GM06990 (cell line): ENCODE results near the gene USP24.
"Not testable (repeated sequence)": the region's sequence is repeated elsewhere in the genome, so short reads cannot be mapped to it uniquely, and the experiment has no call there.

Experiments
- DNase-seq: peaks from one replicate; pipeline ENCODE4 v3.0.0-alpha.2; 2011; ENCODE audit not compliant: insufficient read length; ENCODE audit errors: extremely low read depth
- H3K27me3 ChIP-seq: replicated peaks from 2 replicates; pipeline ENCODE4 v1.6.0; 2011; ENCODE audit warnings: low read length; ENCODE audit not compliant: control insufficient read depth, insufficient read depth
- H3K36me3 ChIP-seq: 2 replicates; pipeline ENCODE4 v1.5.1; 2011; ENCODE audit warnings: low read length; ENCODE audit not compliant: control insufficient read depth, insufficient read depth
- H3K4me3 ChIP-seq: replicated peaks from 2 replicates; pipeline ENCODE4 v1.5.1; 2011; ENCODE audit warnings: low read depth, mild to moderate bottlenecking, control low read depth, low read length
- TF ChIP-seq, protein P1 (sequence below): IDR thresholded peaks from 2 replicates; pipeline ENCODE4 v1.5.1; 2011; ENCODE audit warnings: low read length, control low read depth, mild to moderate bottlenecking, inconsistent platforms; ENCODE audit not compliant: insufficient read depth, poor library complexity, severe bottlenecking

The USP24 gene

GRCh38 chr1:55127827-55128343, 87.3 kb downstream of the USP24 start:
- peak; percentile 19 for DNase-seq
- H3K27me3 ChIP-seq = no peaks in the 10 kb centered on the region
- no peak overlapping the region for H3K4me3 ChIP-seq
- peaks cover 10% of the 10 kb centered on the region for H3K36me3 ChIP-seq
- TF ChIP-seq, protein P1, sequence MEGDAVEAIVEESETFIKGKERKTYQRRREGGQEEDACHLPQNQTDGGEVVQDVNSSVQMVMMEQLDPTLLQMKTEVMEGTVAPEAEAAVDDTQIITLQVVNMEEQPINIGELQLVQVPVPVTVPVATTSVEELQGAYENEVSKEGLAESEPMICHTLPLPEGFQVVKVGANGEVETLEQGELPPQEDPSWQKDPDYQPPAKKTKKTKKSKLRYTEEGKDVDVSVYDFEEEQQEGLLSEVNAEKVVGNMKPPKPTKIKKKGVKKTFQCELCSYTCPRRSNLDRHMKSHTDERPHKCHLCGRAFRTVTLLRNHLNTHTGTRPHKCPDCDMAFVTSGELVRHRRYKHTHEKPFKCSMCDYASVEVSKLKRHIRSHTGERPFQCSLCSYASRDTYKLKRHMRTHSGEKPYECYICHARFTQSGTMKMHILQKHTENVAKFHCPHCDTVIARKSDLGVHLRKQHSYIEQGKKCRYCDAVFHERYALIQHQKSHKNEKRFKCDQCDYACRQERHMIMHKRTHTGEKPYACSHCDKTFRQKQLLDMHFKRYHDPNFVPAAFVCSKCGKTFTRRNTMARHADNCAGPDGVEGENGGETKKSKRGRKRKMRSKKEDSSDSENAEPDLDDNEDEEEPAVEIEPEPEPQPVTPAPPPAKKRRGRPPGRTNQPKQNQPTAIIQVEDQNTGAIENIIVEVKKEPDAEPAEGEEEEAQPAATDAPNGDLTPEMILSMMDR = no peak

GRCh38 chr1:55124470-55124869, 90.7 kb downstream of the USP24 start:
- no peak for DNase-seq
- Histone ChIP-seq H3K27me3 (no peaks in the 10 kb centered on the region), H3K36me3 (peaks cover 12% of the 10 kb centered on the region), H3K4me3 (no peak overlapping the region)
- TF ChIP-seq, protein P1 = no peak

DNA sequence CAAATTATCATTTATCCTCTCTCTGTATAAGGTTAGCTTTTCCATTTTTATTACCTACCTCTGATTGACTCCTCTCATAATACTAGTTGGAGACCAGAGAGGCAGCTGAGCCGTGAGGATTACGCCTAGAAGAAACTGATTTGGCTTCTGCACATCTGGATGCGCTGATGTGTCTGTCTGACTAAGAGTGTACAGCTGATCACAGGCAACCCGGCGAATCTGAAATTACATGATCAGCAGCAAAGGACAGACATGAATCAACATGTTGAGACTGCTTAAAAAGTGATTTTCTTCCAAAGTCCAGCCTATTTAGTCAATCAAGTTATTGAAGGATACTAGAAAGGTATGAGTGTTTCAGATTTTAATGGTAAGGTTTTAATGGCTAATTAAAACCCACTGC, 94.6 kb downstream of the USP24 start:
- Histone ChIP-seq H3K36me3 (peaks cover 8% of the 10 kb centered on the region), H3K4me3 (no peak overlapping the region), H3K27me3 (no peaks in the 10 kb centered on the region)
- TF ChIP-seq, protein P1 = no peak
- no peak for DNase-seq

- TF ChIP-seq, protein P1 = no peak
- no peak for DNase-seq
- no peaks in the 10 kb centered on the region for H3K27me3 ChIP-seq
- no peak overlapping the region for H3K4me3 ChIP-seq
- H3K36me3 ChIP-seq = peaks cover 6% of the 10 kb centered on the region
Observed at GRCh38 chr1:55118651-55119329, 96.4 kb downstream of the USP24 start.

DNA sequence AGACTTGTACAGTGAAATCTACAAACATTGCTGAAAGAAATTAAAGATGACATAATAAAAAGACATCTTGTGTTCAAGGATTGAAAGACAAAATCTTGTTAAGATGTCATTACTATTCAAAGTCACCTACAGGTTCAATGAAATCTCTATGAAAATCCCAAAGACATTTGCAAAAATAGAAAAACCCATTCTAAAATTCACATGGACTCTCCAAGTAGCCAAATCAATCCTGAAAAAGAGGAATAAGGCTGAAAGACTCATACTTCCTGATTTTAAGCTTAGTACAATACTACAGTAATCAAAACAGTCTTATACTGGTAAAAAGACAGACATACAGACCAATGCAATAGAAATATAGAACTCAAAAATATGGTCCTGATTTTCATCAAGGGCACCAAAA, 97.2 kb downstream of the USP24 start:
- H3K4me3 ChIP-seq = no peak overlapping the region
- no peaks in the 10 kb centered on the region for H3K27me3 ChIP-seq
- DNase-seq = no peak
- TF ChIP-seq, protein P1 = no peak
- H3K36me3 ChIP-seq = peaks cover 4% of the 10 kb centered on the region

DNA sequence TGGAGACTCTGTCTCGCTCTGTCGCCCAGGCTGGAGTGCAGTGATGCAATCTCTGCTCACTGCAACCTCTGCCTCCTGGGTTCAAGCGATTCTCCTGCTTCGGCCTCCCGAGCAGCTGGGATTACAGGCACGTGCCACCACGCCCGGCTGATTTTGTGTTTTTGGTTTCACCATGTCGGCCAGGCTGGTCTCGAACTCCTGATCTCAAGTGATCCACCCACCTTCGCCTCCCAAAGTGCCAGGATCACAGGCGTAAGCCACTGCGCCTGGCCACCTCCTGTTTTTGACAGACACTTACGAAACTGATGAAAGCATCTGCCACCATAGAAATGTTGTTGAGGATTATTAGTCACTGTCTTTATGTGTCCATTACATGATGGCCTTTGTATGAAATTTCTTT, 106.2 kb downstream of the USP24 start:
- not testable (repeated sequence) for DNase-seq, H3K36me3 ChIP-seq, H3K27me3 ChIP-seq, H3K4me3 ChIP-seq
